ENCODE results near the gene CC2D2B. TPM values are rescaled to one million over a fixed set of nuclear protein-coding genes. Genes with fewer than 3 reads are reported as not detected.

CC2D2B gene
- total RNA-seq, 1 experiment from 2014 or later = not detected

DNA sequence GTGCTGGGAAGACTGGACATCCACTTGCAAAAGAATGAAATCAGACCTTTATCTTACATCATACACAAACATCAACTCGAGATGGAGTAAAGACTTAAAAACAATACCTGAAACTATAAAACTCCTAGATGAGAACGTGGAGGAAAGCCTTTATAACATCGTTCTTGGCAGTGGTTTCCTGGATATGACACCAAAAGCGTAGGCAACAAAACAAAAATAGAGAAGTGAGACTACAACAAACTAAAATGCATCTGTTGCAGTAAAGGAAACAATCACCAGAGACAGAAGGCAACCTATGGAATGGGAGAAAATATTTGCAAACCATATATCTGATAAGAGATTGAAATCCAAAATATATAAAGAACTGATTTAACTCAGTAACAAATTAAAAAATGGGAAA is 33.3 kb downstream of the CC2D2B start:
- H3K9me2 ChIP-seq (replicated peaks; ENCODE audit: low read length) = no peaks in the 10 kb centered on the region
- BruUV-seq (replicated peaks) = no TSS peak
- H3K9ac ChIP-seq (ENCODE audit: low read length) = no peak overlapping the region
- ChIA-PET CTCF (no interaction called here), POLR2A (ENCODE audit: unreplicated experiment) (no interaction called here)
- TF ChIP-seq EZH2phosphoT487 (IDR thresholded peaks at IDR 0.05; ENCODE audit: borderline replicate concordance, low read length) = no peak
- DNase-seq (no peak), ATAC-seq (no peak)
- no peak overlapping the region for H3K4me2 ChIP-seq (ENCODE audit: low read length)
- H3K79me2 ChIP-seq (ENCODE audit: low read length) = no peaks in the 10 kb centered on the region
- H3F3A ChIP-seq (ENCODE audit: low read length, unreplicated experiment) = no peaks in the 10 kb centered on the region
- no peaks in the 10 kb centered on the region for H4K20me1 ChIP-seq (ENCODE audit: low read length)
- H3K27me3 ChIP-seq (ENCODE audit: low read length) = no peaks in the 10 kb centered on the region
- no peak overlapping the region for H3K4me3 ChIP-seq (ENCODE audit: low read length)
- no peak overlapping the region for H2AFZ ChIP-seq (ENCODE audit: low read length)
- H3K36me3 ChIP-seq (ENCODE audit: low read depth, low read length) = no peaks in the 10 kb centered on the region
- no peak overlapping the region for H3K27ac ChIP-seq (ENCODE audit: low read length)
- intact Hi-C loops (cut with micrococcal nuclease) = no loop called here
- no peaks in the 10 kb centered on the region for H3K4me1 ChIP-seq (ENCODE audit: insufficient read depth, low read length)
- H3K9me3 ChIP-seq (ENCODE audit: low read length) = no peaks in the 10 kb centered on the region

DNA sequence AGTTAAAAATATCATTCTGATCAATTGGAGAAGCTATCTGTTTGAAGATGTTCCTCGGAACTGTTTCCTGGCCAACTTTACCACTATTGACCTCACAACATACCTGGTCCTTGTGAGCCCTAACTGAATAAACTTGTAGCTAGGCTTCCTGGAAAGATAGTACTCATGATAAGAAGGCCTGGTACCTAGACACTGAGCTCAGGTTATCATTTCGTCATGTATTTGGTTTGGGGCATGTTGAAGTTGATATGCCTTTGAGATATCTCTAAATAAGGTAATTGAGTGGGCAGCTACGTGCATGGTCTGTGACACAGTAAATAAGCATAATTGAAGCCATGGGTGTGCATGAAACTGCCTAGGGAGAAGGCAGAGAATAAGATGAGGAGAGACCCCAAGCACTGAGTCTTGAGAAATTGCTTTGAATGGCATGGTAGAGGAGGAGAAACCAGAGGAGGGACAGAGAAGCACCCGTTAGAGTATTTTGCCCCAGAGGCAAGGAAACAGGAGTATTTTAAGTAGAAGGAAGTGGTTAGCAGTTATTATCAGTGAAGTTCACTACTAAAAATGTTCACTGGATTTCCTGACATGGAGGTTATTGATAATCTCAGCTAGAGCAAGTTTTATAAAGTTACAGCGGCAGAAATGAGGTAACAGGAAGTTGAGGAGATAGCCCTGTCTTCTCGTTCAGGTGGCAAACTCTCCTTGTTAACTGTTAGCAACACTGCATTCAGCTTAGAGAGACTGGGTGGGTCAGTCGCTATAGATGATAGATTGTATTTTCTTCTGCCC is 55.6 kb downstream of the CC2D2B start:
- H3K27me3 ChIP-seq (ENCODE audit: low read length) = no peaks in the 10 kb centered on the region
- CTCF ChIA-PET = no interaction called here
- intact Hi-C loops (cut with micrococcal nuclease) = no loop called here

DNA sequence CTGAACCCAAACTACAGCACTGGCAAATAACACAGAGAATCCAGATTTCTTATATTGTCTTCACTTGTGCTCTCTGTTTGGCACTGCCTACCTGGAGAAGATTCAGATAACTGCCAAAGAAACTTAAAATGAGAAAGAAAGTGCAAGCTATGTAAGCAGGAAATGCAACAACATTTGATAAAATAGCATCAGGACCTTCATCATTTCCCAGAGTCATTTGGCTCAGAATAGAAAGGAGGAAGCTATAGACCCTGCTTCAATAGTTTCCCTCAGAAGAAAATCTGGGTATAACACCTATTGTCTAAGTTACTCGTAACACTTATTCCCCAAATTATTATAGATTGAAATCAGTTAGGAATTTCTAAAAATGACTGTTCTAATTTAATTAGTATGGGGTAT is 56.2 kb downstream of the CC2D2B start:
- TF ChIP-seq EZH2phosphoT487 (IDR thresholded peaks at IDR 0.05; ENCODE audit: borderline replicate concordance, low read length) (no peak), EZH2 (IDR thresholded peaks at IDR 0.05; ENCODE audit: low read length, unreplicated experiment) (no peak)
- TF ChIP-seq, protein P1, sequence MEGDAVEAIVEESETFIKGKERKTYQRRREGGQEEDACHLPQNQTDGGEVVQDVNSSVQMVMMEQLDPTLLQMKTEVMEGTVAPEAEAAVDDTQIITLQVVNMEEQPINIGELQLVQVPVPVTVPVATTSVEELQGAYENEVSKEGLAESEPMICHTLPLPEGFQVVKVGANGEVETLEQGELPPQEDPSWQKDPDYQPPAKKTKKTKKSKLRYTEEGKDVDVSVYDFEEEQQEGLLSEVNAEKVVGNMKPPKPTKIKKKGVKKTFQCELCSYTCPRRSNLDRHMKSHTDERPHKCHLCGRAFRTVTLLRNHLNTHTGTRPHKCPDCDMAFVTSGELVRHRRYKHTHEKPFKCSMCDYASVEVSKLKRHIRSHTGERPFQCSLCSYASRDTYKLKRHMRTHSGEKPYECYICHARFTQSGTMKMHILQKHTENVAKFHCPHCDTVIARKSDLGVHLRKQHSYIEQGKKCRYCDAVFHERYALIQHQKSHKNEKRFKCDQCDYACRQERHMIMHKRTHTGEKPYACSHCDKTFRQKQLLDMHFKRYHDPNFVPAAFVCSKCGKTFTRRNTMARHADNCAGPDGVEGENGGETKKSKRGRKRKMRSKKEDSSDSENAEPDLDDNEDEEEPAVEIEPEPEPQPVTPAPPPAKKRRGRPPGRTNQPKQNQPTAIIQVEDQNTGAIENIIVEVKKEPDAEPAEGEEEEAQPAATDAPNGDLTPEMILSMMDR (conservative IDR thresholded peaks at IDR 0.05; ENCODE audit: low read depth, low read length) = no peak
- intact Hi-C loops (cut with micrococcal nuclease) = no loop called here
- no TSS peak for BruUV-seq (replicated peaks)
- Histone ChIP-seq H3K27me3 (ENCODE audit: low read length) (no peaks in the 10 kb centered on the region), H2AFZ (ENCODE audit: low read length) (no peak overlapping the region), H3K9me3 (ENCODE audit: low read length) (no peaks in the 10 kb centered on the region), H3K27ac (ENCODE audit: low read length) (no peak overlapping the region), H4K20me1 (ENCODE audit: low read length) (no peaks in the 10 kb centered on the region), H3K4me2 (ENCODE audit: low read length) (no peak overlapping the region), H3K9ac (ENCODE audit: low read length) (no peak overlapping the region), H3K9me2 (replicated peaks; ENCODE audit: low read length) (no peaks in the 10 kb centered on the region), H3K4me3 (ENCODE audit: low read length) (no peak overlapping the region), H3K4me1 (ENCODE audit: insufficient read depth, low read length) (no peaks in the 10 kb centered on the region), H3K36me3 (ENCODE audit: low read depth, low read length) (no peaks in the 10 kb centered on the region), H3F3A (ENCODE audit: low read length, unreplicated experiment) (no peaks in the 10 kb centered on the region), H3K79me2 (ENCODE audit: low read length) (no peaks in the 10 kb centered on the region)
- ATAC-seq (no peak), DNase-seq (no peak)
- CTCF ChIA-PET = no interaction called here
- POLR2A ChIA-PET (ENCODE audit: unreplicated experiment) = no interaction called here

More for the DNA sequence above, 55.6 kb downstream of the CC2D2B start:
- no peaks in the 10 kb centered on the region for H3K36me3 ChIP-seq (ENCODE audit: low read depth, low read length)
- no peak overlapping the region for H3K9ac ChIP-seq (ENCODE audit: low read length)
- H3K9me3 ChIP-seq (ENCODE audit: low read length) = no peaks in the 10 kb centered on the region
- no peaks in the 10 kb centered on the region for H3K9me2 ChIP-seq (replicated peaks; ENCODE audit: low read length)
- no peak overlapping the region for H3K4me2 ChIP-seq (ENCODE audit: low read length)
- TF ChIP-seq, protein P1 (conservative IDR thresholded peaks at IDR 0.05; ENCODE audit: low read depth, low read length) = no peak
- TF ChIP-seq EZH2phosphoT487 (IDR thresholded peaks at IDR 0.05; ENCODE audit: borderline replicate concordance, low read length) (no peak), EZH2 (IDR thresholded peaks at IDR 0.05; ENCODE audit: low read length, unreplicated experiment) (no peak)
- no peak overlapping the region for H3K27ac ChIP-seq (ENCODE audit: low read length)
- POLR2A ChIA-PET (ENCODE audit: unreplicated experiment) = no interaction called here
- H3F3A ChIP-seq (ENCODE audit: low read length, unreplicated experiment) = no peaks in the 10 kb centered on the region
- no peaks in the 10 kb centered on the region for H3K79me2 ChIP-seq (ENCODE audit: low read length)
- H4K20me1 ChIP-seq (ENCODE audit: low read length) = no peaks in the 10 kb centered on the region
- no peaks in the 10 kb centered on the region for H3K4me1 ChIP-seq (ENCODE audit: insufficient read depth, low read length)
- no peak overlapping the region for H2AFZ ChIP-seq (ENCODE audit: low read length)
- no peak for DNase-seq
- no peak overlapping the region for H3K4me3 ChIP-seq (ENCODE audit: low read length)
- no TSS peak for BruUV-seq (replicated peaks)
- no peak for ATAC-seq

Measured in PC-3 (cell line).